Right lobe of liver (tissue), 6 donors: ENCODE data around the gene MCC. TPM values are rescaled to one million over a fixed set of nuclear protein-coding genes. Genes with fewer than 3 reads are reported as not detected.

Experiments used
- ATAC-seq, 4 donors: fragments of 200-7000 bp; cut with Tn5 transposase; one replicate each; pipeline ENCODE4 v1.9.1; 2020; ENCODE audit warnings: mild to moderate bottlenecking in 4 of 4, moderate library complexity in 4 of 4
- DNase-seq, 3 donors: peaks; one replicate each; pipeline ENCODE4 v3.0.0-alpha.2; 2020
- H3K27ac ChIP-seq, 3 donors: fragments of 200-600 bp; one replicate each; pipeline ENCODE4 v1.8.0; 2022
- H3K27me3 ChIP-seq, 2 donors: fragments of 200-600 bp; one replicate each; pipeline ENCODE4 v1.8.0; 2022
- H3K36me3 ChIP-seq, 4 donors: fragments of 200-600 bp; sonication (generic) in 1 of 4; one replicate each; pipeline versions ENCODE4 v1.5.1 to v1.8.0; 2017 to 2022; ENCODE audit warnings: control low read depth in 1 of 4
- H3K4me1 ChIP-seq, 4 donors: fragments of 200-600 bp; sonication (generic) in 1 of 4; one replicate each; pipeline versions ENCODE4 v1.5.1 to v1.8.0; 2017 to 2022; ENCODE audit warnings: control low read depth in 1 of 4
- H3K4me3 ChIP-seq, 3 donors: fragments of 200-600 bp; one replicate each; pipeline ENCODE4 v1.8.0; 2022
- H3K9me3 ChIP-seq, 4 donors: fragments of 200-600 bp; sonication (generic) in 1 of 4; one replicate each; pipeline versions ENCODE4 v1.5.1 to v1.8.0; 2017 to 2022; ENCODE audit warnings: control low read depth in 1 of 4
- POLR2A ChIP-seq: fragments of 450-650 bp; IDR thresholded peaks from one replicate; pipeline ENCODE4 v1.6.1; 2017; ENCODE audit warnings: antibody characterized with exemption, mild to moderate bottlenecking
- WGBS: methylation state at CpG from one replicate; pipeline ENCODE4 v1.1.6; 2018; ENCODE audit warnings: low coverage, low lambda C conversion rate; ENCODE audit not compliant: insufficient coverage; ENCODE audit errors: missing lambda C conversion rate; 5-methylcytosine and 5-hydroxymethylcytosine counted together
- intact Hi-C, 2 donors: fragments of 100-400 bp; cut with DNase I; formaldehyde crosslinking; loops; one replicate each; pipeline versions ENCODE4 v1.11.2 to v1.14.1; 2022
- total RNA-seq, 6 experiments: library from RNA; depleted of rRNA in 2 of 6; stranded (reverse); fragments of >200 nt in 2 of 6; fragmentation: NEBNext Ultra II Directional in 3 of 6; extraction: Animal tissue kit (Norgen Biotek cat#: 25700) in 3 of 6; gene quantifications; one replicate each; pipeline versions ENCODE4 v1.1.0 to v1.2.4, GENCODE V29; 2016 to 2023
- TF ChIP-seq, protein P1 (sequence below), 4 donors: fragments of 200-600 bp in 3 of 4; fragments of 450-650 bp in 1 of 4; IDR thresholded peaks; one replicate each; pipeline versions ENCODE4 v1.5.1 to v1.8.0; 2016 to 2022; ENCODE audit warnings: antibody characterized with exemption in 4 of 4, mild to moderate bottlenecking in 2 of 4
- donor health status: DM: no; HTN: yes; CAD: no.
- donor health status: DM: no; HTN: no; CAD: no.
- donor health status: DM: no; HTN: no; CAD: no.
- donor health status: DM: no; HTN: yes; CAD: no.
- donor health status: DM: no; HTN: yes; CAD: no.

The MCC gene
- total RNA-seq, 6 experiments from 2014 or later: 23.1 to 35.2 (median 26.1) TPM

DNA sequence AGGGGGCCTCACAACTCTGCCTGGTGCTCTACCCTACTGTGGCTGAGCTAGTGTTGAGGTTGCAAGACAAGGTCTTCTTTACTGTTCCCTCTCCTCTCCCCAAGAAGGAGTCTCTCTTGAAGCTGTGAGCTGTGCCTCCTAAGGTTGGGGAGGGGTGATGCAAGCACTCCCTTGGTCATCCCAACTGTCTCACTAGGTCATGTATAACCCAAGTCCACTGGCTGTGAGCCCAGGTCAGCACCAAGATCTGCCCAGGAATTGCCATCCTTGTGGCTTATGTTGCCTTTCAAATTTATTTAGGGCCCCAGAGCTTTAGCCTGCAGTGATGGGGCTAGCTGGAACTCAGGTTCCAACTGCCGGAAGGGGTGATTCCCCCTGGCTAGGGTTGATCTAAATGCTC lies 14.9 kb upstream of the MCC start:
- no peak for ATAC-seq
- WGBS: 100% methylated on average over 1 of the region's 1 CpG

DNA sequence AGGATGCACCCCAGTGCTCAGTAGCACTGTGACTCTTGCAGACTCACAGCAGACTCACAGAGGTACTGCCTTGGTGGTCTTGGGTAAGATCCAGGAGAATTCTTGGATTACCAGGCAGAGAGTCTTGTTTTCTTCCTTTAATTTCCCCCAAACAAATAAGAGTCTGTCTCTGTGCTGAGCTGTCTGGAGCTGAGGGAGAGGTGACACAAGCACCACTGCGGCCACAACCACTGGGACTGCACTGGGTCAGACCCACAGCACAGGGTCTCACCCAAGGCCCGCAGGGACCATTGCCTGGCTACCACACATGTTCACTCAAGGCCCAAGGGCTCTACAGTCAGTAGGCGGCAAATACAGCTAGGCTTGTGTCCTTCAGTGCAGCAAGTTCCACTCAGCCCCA lies 13.8 kb upstream of the MCC start:
- intact Hi-C loops: loop anchor here in 1 of 2 donors (10.0 kb wide), 1 partner anchor 127 kb away; no protein-coding TSS in a partner anchor
- Histone ChIP-seq H3K27ac (no peak overlapping the region), H3K4me3 (no peak overlapping the region), H3K4me1 (no peaks in the 10 kb centered on the region), H3K36me3 (no peaks in the 10 kb centered on the region), H3K9me3 (no peaks in the 10 kb centered on the region), H3K27me3 (no peaks in the 10 kb centered on the region)
- ATAC-seq (peak in 1 of 4 donors; percentile 11), DNase-seq (no peak)
- no peak for TF ChIP-seq POLR2A
- TF ChIP-seq, protein P1, sequence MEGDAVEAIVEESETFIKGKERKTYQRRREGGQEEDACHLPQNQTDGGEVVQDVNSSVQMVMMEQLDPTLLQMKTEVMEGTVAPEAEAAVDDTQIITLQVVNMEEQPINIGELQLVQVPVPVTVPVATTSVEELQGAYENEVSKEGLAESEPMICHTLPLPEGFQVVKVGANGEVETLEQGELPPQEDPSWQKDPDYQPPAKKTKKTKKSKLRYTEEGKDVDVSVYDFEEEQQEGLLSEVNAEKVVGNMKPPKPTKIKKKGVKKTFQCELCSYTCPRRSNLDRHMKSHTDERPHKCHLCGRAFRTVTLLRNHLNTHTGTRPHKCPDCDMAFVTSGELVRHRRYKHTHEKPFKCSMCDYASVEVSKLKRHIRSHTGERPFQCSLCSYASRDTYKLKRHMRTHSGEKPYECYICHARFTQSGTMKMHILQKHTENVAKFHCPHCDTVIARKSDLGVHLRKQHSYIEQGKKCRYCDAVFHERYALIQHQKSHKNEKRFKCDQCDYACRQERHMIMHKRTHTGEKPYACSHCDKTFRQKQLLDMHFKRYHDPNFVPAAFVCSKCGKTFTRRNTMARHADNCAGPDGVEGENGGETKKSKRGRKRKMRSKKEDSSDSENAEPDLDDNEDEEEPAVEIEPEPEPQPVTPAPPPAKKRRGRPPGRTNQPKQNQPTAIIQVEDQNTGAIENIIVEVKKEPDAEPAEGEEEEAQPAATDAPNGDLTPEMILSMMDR (IDR thresholded peaks at IDR 0.05): no peak
- WGBS: no CpG with 5 or more reads among the region's 3 CpGs

More for the DNA sequence above, 14.9 kb upstream of the MCC start:
- DNase-seq: no peak
- no peaks in the 10 kb centered on the region for H3K36me3 ChIP-seq
- intact Hi-C loops: loop anchor here in 1 of 2 donors (10.0 kb wide), 1 partner anchor 128 kb away; no protein-coding TSS in a partner anchor
- H3K9me3 ChIP-seq: no peaks in the 10 kb centered on the region
- TF ChIP-seq, protein P1 (IDR thresholded peaks at IDR 0.05): no peak
- no peak for TF ChIP-seq POLR2A
- H3K27ac ChIP-seq: no peak overlapping the region
- no peaks in the 10 kb centered on the region for H3K4me1 ChIP-seq
- H3K4me3 ChIP-seq: no peak overlapping the region
- H3K27me3 ChIP-seq: no peaks in the 10 kb centered on the region

DNA sequence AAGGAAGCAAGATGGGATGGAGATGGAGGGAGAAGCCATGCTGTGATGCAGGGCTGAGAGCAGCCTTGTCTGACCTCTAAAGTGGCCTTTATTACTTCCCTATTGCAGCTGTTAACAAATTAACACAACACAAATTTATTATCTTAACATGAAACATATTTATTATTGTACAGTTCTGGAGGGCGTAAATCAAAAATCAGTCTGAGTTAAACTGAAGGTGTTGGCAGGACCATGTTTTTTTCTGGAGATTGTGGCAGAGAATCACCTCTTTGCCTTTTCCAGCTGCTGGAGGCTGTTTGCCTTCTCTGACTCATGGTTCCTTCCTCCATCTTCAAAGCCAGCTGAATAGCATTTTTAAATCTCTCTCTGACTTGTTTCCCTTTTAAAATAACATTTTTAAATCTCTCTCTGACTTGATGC lies 7.2 kb upstream of the MCC start:
- H3K4me3 ChIP-seq: no peak overlapping the region
- H3K9me3 ChIP-seq: peaks cover 0 to 3% (median 0%) of the 10 kb centered on the region in 4 donors
- no peak for DNase-seq
- H3K4me1 ChIP-seq: no peaks in the 10 kb centered on the region
- ATAC-seq: no peak
- H3K36me3 ChIP-seq: no peaks in the 10 kb centered on the region
- intact Hi-C loops: no loop called here
- no peaks in the 10 kb centered on the region for H3K27me3 ChIP-seq
- 50% methylated on average over 1 of the region's 1 CpG for WGBS
- H3K27ac ChIP-seq: no peak overlapping the region
- no peak for TF ChIP-seq POLR2A
- TF ChIP-seq, protein P1 (IDR thresholded peaks at IDR 0.05): no peak

DNA sequence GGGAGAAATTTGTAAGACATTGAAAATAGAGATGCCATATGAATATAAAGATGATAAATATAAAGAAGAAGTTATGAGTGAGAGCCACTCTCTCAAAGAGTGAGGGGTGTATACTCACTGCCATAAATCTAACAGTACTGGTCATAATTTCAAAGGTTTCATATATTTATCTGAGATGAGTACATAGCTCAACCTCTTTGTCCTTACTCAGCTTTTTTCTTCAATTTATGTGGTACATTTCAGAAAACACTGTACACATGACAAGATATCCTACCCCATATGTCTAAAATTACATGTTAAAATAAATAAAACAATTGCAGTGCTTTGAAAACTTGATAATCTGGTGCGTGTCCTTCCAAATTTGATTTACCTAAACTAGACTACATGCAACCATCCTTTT lies 5.2 kb upstream of the MCC start:
- Histone ChIP-seq H3K27ac (no peak overlapping the region), H3K27me3 (no peaks in the 10 kb centered on the region), H3K4me1 (no peaks in the 10 kb centered on the region), H3K4me3 (no peak overlapping the region), H3K36me3 (no peaks in the 10 kb centered on the region), H3K9me3 (peaks cover 0 to 3% (median 0%) of the 10 kb centered on the region in 4 donors)
- intact Hi-C loops: no loop called here
- ATAC-seq: no peak
- TF ChIP-seq, protein P1 (IDR thresholded peaks at IDR 0.05): no peak
- no peak for TF ChIP-seq POLR2A
- WGBS: 77% methylated on average over 1 of the region's 1 CpG
- DNase-seq: no peak

DNA sequence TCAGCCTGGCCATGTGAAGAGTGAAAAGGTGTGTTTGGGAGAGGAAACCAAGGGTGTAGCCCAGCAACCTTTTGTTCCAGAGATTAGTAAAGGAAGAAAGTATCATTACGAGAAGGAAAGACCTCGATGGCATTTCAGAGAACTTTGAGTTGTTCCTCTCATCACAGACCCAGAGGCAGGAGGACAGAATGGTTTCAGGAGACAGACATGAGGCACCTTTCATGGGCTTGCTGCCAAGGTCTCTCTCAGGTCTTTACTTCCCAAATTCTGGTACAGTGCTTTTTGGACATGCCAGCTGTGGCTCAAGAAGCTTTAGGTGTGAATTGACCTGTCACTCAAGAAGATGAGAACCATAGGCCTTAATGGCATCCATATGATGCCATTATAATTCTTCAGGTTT lies 2.8 kb upstream of the MCC start:
- DNase-seq (no peak), ATAC-seq (no peak)
- H3K9me3 ChIP-seq: peaks cover 0 to 3% (median 0%) of the 10 kb centered on the region in 4 donors
- H3K36me3 ChIP-seq: no peaks in the 10 kb centered on the region
- H3K27me3 ChIP-seq: peaks cover 0 to 14% of the 10 kb centered on the region in 2 donors
- no peak overlapping the region for H3K27ac ChIP-seq
- intact Hi-C loops: no loop called here
- H3K4me3 ChIP-seq: no peak overlapping the region
- H3K4me1 ChIP-seq: peaks cover 0 to 8% (median 0%) of the 10 kb centered on the region in 4 donors
- no CpG with 5 or more reads among the region's 2 CpGs for WGBS
- TF ChIP-seq POLR2A: no peak
